Neuron (in vitro differentiated cells): ENCODE results near the gene PDE4D.
A peak's percentile ranks its signal among the peaks of the same experiment; 100 is the strongest.
"Not testable (repeated sequence)": the region's sequence is repeated elsewhere in the genome, so short reads cannot be mapped to it uniquely, and the experiment has no call there.

Source experiments
- H2AFZ ChIP-seq: one replicate; pipeline ENCODE4 v1.6.1; 2013; ENCODE audit warnings: low read depth, mild to moderate bottlenecking, inconsistent platforms, low read length, moderate library complexity
- H3K27me3 ChIP-seq: one replicate; pipeline ENCODE4 v1.6.1; 2013; ENCODE audit warnings: low read length; ENCODE audit not compliant: insufficient read depth
- H3K36me3 ChIP-seq: one replicate; pipeline ENCODE4 v1.6.1; 2013; ENCODE audit warnings: low read length; ENCODE audit not compliant: insufficient read depth
- H3K4me1 ChIP-seq: one replicate; pipeline ENCODE4 v1.6.1; 2013; ENCODE audit warnings: low read length; ENCODE audit not compliant: insufficient read depth
- H3K4me3 ChIP-seq: 2 replicates; pipeline ENCODE4 v1.5.1; 2013; ENCODE audit warnings: mild to moderate bottlenecking, low read length, moderate library complexity
- H3K9me3 ChIP-seq: one replicate; pipeline ENCODE4 v1.6.1; 2013; ENCODE audit warnings: low read length

Gene PDE4D

GRCh38 chr5:59599729-59600128 lies 293.8 kb downstream of the PDE4D start:
- H2AFZ ChIP-seq: no peak overlapping the region
- H3K9me3 ChIP-seq: no peaks in the 10 kb centered on the region
- H3K27me3 ChIP-seq: no peaks in the 10 kb centered on the region
- peaks cover 8% of the 10 kb centered on the region for H3K4me1 ChIP-seq
- H3K36me3 ChIP-seq: no peaks in the 10 kb centered on the region
- H3K4me3 ChIP-seq: no peak overlapping the region

- Histone ChIP-seq H3K4me1 (peaks cover 8% of the 10 kb centered on the region), H2AFZ (peak overlapping the region; percentile 28), H3K9me3 (no peaks in the 10 kb centered on the region), H3K27me3 (no peaks in the 10 kb centered on the region), H3K4me3 (no peak overlapping the region), H3K36me3 (no peaks in the 10 kb centered on the region)
These were observed 295.0 kb downstream of the PDE4D start for GRCh38 chr5:59598547-59598874.

GRCh38 chr5:59597690-59598546 lies 295.6 kb downstream of the PDE4D start:
- Histone ChIP-seq H3K4me1 (peaks cover 8% of the 10 kb centered on the region), H3K9me3 (no peaks in the 10 kb centered on the region), H3K36me3 (no peaks in the 10 kb centered on the region), H3K27me3 (no peaks in the 10 kb centered on the region), H3K4me3 (no peak overlapping the region), H2AFZ (peak overlapping the region; percentile 28)

- H2AFZ ChIP-seq: no peak overlapping the region
- no peaks in the 10 kb centered on the region for H3K36me3 ChIP-seq
- H3K4me3 ChIP-seq: no peak overlapping the region
- no peaks in the 10 kb centered on the region for H3K27me3 ChIP-seq
- H3K9me3 ChIP-seq: no peaks in the 10 kb centered on the region
- H3K4me1 ChIP-seq: peaks cover 8% of the 10 kb centered on the region
These were observed 296.8 kb downstream of the PDE4D start for GRCh38 chr5:59596586-59597350.

GRCh38 chr5:59594118-59594517 lies 299.4 kb downstream of the PDE4D start:
- not testable (repeated sequence) for H3K36me3 ChIP-seq, H2AFZ ChIP-seq, H3K4me1 ChIP-seq, H3K27me3 ChIP-seq, H3K4me3 ChIP-seq, H3K9me3 ChIP-seq

GRCh38 chr5:59593439-59594007 lies 300.0 kb downstream of the PDE4D start:
- Histone ChIP-seq H3K4me3 (no peak overlapping the region), H3K36me3 (no peaks in the 10 kb centered on the region), H3K27me3 (no peaks in the 10 kb centered on the region), H2AFZ (no peak overlapping the region), H3K4me1 (peaks cover 14% of the 10 kb centered on the region), H3K9me3 (no peaks in the 10 kb centered on the region)

GRCh38 chr5:59592101-59592500 lies 301.4 kb downstream of the PDE4D start:
- no peak overlapping the region for H2AFZ ChIP-seq
- no peak overlapping the region for H3K4me3 ChIP-seq
- H3K36me3 ChIP-seq: no peaks in the 10 kb centered on the region
- H3K27me3 ChIP-seq: no peaks in the 10 kb centered on the region
- H3K4me1 ChIP-seq: peaks cover 15% of the 10 kb centered on the region
- no peaks in the 10 kb centered on the region for H3K9me3 ChIP-seq

- no peaks in the 10 kb centered on the region for H3K9me3 ChIP-seq
- no peaks in the 10 kb centered on the region for H3K27me3 ChIP-seq
- peaks cover 17% of the 10 kb centered on the region for H3K4me1 ChIP-seq
- no peak overlapping the region for H2AFZ ChIP-seq
- no peak overlapping the region for H3K4me3 ChIP-seq
- no peaks in the 10 kb centered on the region for H3K36me3 ChIP-seq
These were observed 302.4 kb downstream of the PDE4D start for GRCh38 chr5:59591162-59591561.

- no peak overlapping the region for H3K4me3 ChIP-seq
- no peaks in the 10 kb centered on the region for H3K9me3 ChIP-seq
- peaks cover 30% of the 10 kb centered on the region for H3K4me1 ChIP-seq
- H2AFZ ChIP-seq: no peak overlapping the region
- H3K36me3 ChIP-seq: no peaks in the 10 kb centered on the region
- no peaks in the 10 kb centered on the region for H3K27me3 ChIP-seq
These were observed 304.6 kb downstream of the PDE4D start for GRCh38 chr5:59588922-59589321.

GRCh38 chr5:59587489-59588337 lies 305.8 kb downstream of the PDE4D start:
- H3K4me3 ChIP-seq: peak overlapping the region; percentile 95
- no peaks in the 10 kb centered on the region for H3K9me3 ChIP-seq
- H3K4me1 ChIP-seq: peaks cover 42% of the 10 kb centered on the region
- no peaks in the 10 kb centered on the region for H3K36me3 ChIP-seq
- peak overlapping the region; percentile 80 for H2AFZ ChIP-seq
- no peaks in the 10 kb centered on the region for H3K27me3 ChIP-seq

GRCh38 chr5:59586841-59587240 lies 306.7 kb downstream of the PDE4D start:
- H3K4me3 ChIP-seq: peak overlapping the region; percentile 95
- no peaks in the 10 kb centered on the region for H3K36me3 ChIP-seq
- peak overlapping the region; percentile 57 for H2AFZ ChIP-seq
- peaks cover 49% of the 10 kb centered on the region for H3K4me1 ChIP-seq
- no peaks in the 10 kb centered on the region for H3K27me3 ChIP-seq
- no peaks in the 10 kb centered on the region for H3K9me3 ChIP-seq

- Histone ChIP-seq H3K4me1 (peaks cover 62% of the 10 kb centered on the region), H3K9me3 (no peaks in the 10 kb centered on the region), H2AFZ (no peak overlapping the region), H3K4me3 (peak overlapping the region; percentile 95), H3K27me3 (no peaks in the 10 kb centered on the region), H3K36me3 (no peaks in the 10 kb centered on the region)
These were observed 308.4 kb downstream of the PDE4D start for GRCh38 chr5:59584858-59585846.
